ENCODE results near the gene GREB1.

DNA sequence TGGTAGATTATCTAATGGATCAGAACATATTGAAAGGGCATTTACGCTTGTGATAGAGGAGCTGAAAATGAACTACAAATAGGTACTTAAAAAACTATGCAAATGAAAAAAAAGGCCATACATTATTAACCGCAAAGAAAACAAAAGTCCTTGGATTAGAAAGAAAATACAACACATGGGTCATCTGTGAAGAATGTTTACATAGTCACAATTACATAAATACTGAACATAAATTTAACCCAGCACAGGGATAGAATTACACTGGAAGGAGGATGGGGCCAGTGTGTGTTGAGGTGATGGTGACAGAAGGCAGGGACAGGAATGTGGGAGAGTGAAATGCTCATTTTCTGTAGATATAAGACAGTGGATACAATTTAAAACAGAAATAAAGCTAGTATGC, 129.6 kb downstream of the GREB1 start:
- TF ChIP-seq CTCF (conservative IDR thresholded peaks at IDR 0.05) (no peak), ZFX (IDR thresholded peaks at IDR 0.05) (no peak)

Data from C4-2B (cell line).